ENCODE data around the gene ASIC2.

GRCh38 chr17:33287096-33287725 lies 5.9 kb downstream of the ASIC2 start:
- TF ChIP-seq CTCF (IDR thresholded peaks at IDR 0.05), result no peak
- TF ChIP-seq POLR2AphosphoS5 (IDR thresholded peaks at IDR 0.05), result no peak
